HEK293 (cell line): ENCODE results near the gene C1orf35.

Source experiments
- CTCF ChIP-seq: fragments of 450-650 bp; formaldehyde crosslinking; IDR thresholded peaks from 2 replicates; pipeline ENCODE4 v1.5.1; 2016; ENCODE audit warnings: missing biosample characterization, missing genetic modification characterization
- GLI2 ChIP-seq: fragments of 450-650 bp; formaldehyde crosslinking; IDR thresholded peaks from 2 replicates; pipeline ENCODE4; 2017; ENCODE audit warnings: missing biosample characterization, missing genetic modification characterization, low read depth, borderline replicate concordance
- HOXA7 ChIP-seq: sonication (generic); formaldehyde crosslinking; IDR thresholded peaks from 2 replicates; pipeline ENCODE4 v1.8.1; 2022; ENCODE audit warnings: missing genetic modification reagents, borderline replicate concordance
- SP7 ChIP-seq: fragments of 450-650 bp; formaldehyde crosslinking; IDR thresholded peaks from 2 replicates; pipeline ENCODE4 v1.5.1; 2016; ENCODE audit warnings: missing biosample characterization, missing genetic modification characterization
- ZBTB6 ChIP-seq: fragments of 450-650 bp; formaldehyde crosslinking; IDR thresholded peaks from 2 replicates; pipeline ENCODE4 v1.5.1; 2017; ENCODE audit warnings: missing biosample characterization, missing genetic modification characterization
- ZIC2 ChIP-seq: fragments of 450-650 bp; formaldehyde crosslinking; IDR thresholded peaks from 2 replicates; pipeline ENCODE4 v1.5.1; 2016; ENCODE audit warnings: missing biosample characterization, missing genetic modification characterization
- ZNF138 ChIP-seq: fragments of 450-650 bp; formaldehyde crosslinking; IDR thresholded peaks from 2 replicates; pipeline ENCODE4 v1.5.1; 2016; ENCODE audit warnings: missing biosample characterization, missing genetic modification characterization, borderline replicate concordance
- ZNF621 ChIP-seq: fragments of 450-650 bp; formaldehyde crosslinking; IDR thresholded peaks from 2 replicates; pipeline ENCODE4 v1.5.1; 2017; ENCODE audit warnings: missing biosample characterization, missing genetic modification characterization

- TF ChIP-seq CTCF (tag by site-specific recombination): no peak
- no peak for TF ChIP-seq GLI2 (tag by site-specific recombination)
- TF ChIP-seq ZNF138 (tag by site-specific recombination): no peak
- no peak for TF ChIP-seq HOXA7 (CRISPR knock-in tag)
- no peak for TF ChIP-seq SP7 (tag by site-specific recombination)
- TF ChIP-seq ZIC2 (tag by site-specific recombination): no peak
- TF ChIP-seq ZNF621 (tag by site-specific recombination): no peak
- no peak for TF ChIP-seq ZBTB6 (tag by site-specific recombination)
These were observed 44.6 kb upstream of the C1orf35 start for GRCh38 chr1:228147768-228148167.
